HG03442 (cell line): ENCODE measurements around the gene ATP23.
A peak's percentile ranks its signal among the peaks of the same experiment; 100 is the strongest.

Experiments used
- ATAC-seq: cut with Tn5 transposase; IDR thresholded peaks from one replicate; pipeline ENCODE4 v1.9.1; 2021; ENCODE audit warnings: mild to moderate bottlenecking, moderate library complexity; ENCODE audit not compliant: unreplicated experiment

Gene ATP23

GRCh38 chr12:57941165-57941894, at the start of gene ATP23:
TSS of gene ATP23 (plus strand) at chr12:57941567. CDS start at chr12:57941702, 135 bp downstream.
- ATAC-seq, result peak; percentile 84

GRCh38 chr12:57892232-57892972, 49.0 kb upstream of the ATP23 start:
- ATAC-seq, result no peak

- no peak for ATAC-seq
These were observed 47.7 kb upstream of the ATP23 start for GRCh38 chr12:57893431-57894353.

GRCh38 chr12:57894399-57895292, 46.7 kb upstream of the ATP23 start:
- no peak for ATAC-seq

GRCh38 chr12:57895389-57896114, 45.8 kb upstream of the ATP23 start:
- ATAC-seq, result no peak

- ATAC-seq, result no peak
These were observed 45.3 kb upstream of the ATP23 start for GRCh38 chr12:57896115-57896433.

- no peak for ATAC-seq
These were observed 44.7 kb upstream of the ATP23 start for GRCh38 chr12:57896434-57897201.

- ATAC-seq, result no peak
These were observed 43.9 kb upstream of the ATP23 start for GRCh38 chr12:57897286-57897974.

GRCh38 chr12:57898308-57898970, 42.9 kb upstream of the ATP23 start:
- ATAC-seq, result peak; percentile 25

- peak; percentile 84 for ATAC-seq
These were observed 42.2 kb upstream of the ATP23 start for GRCh38 chr12:57899010-57899662.

GRCh38 chr12:57902478-57902969, 38.8 kb upstream of the ATP23 start:
- ATAC-seq, result no peak

- ATAC-seq, result no peak
These were observed 36.9 kb upstream of the ATP23 start for GRCh38 chr12:57904426-57904825.

- ATAC-seq, result peak; percentile 95
These were observed 36.2 kb upstream of the ATP23 start for GRCh38 chr12:57904848-57905811.

- no peak for ATAC-seq
These were observed 35.4 kb upstream of the ATP23 start for GRCh38 chr12:57905812-57906475.

- no peak for ATAC-seq
These were observed 34.5 kb upstream of the ATP23 start for GRCh38 chr12:57906821-57907220.
